ENCODE measurements around the gene XPO6.
A peak's percentile ranks its signal among the peaks of the same experiment; 100 is the strongest.

Gene XPO6

GRCh38 chr16:28181515-28181914 lies 30.2 kb downstream of the XPO6 start (continued):
- TF ChIP-seq ZNF362 (tag by site-specific recombination; IDR thresholded peaks at IDR 0.05) (no peak), ZBTB1 (tag by site-specific recombination; IDR thresholded peaks at IDR 0.05) (no peak), ZNF704 (tag by site-specific recombination; IDR thresholded peaks at IDR 0.05) (no peak), ZNF248 (tag by site-specific recombination; IDR thresholded peaks at IDR 0.05) (no peak), OSR2 (tag by site-specific recombination; IDR thresholded peaks at IDR 0.05) (peak; percentile 89), ZBTB26 (tag by site-specific recombination; optimal IDR thresholded peaks at IDR 0.05) (no peak), ZNF274 (IDR thresholded peaks at IDR 0.05; ENCODE audit: low read length) (no peak), ZNF274 (tag by site-specific recombination; IDR thresholded peaks at IDR 0.05; ENCODE audit: borderline replicate concordance) (no peak), PATZ1 (tag by site-specific recombination; IDR thresholded peaks at IDR 0.05) (peak; percentile 27; the same call in 1 of the 2 replicates)

GRCh38 chr16:28180655-28181460 lies 30.9 kb downstream of the XPO6 start:
- Histone ChIP-seq H3K4me1 (ENCODE audit: control insufficient read depth, insufficient read depth, low read length) (peaks cover 23% of the 10 kb centered on the region), H3K27ac (ENCODE audit: extremely low read depth, low read depth, low read length) (no peak overlapping the region), H3K9me3 (ENCODE audit: control insufficient read depth, insufficient read depth, low read depth, low read length) (no peaks in the 10 kb centered on the region), H3K36me3 (ENCODE audit: control insufficient read depth in 2 of 2, insufficient read depth in 1 of 2, low read length in 2 of 2) (peaks cover 13 to 23% of the 10 kb centered on the region in 2 experiments), H3K4me3 (ENCODE audit: low read depth, low read length) (no peak overlapping the region)
- no peak for TF ChIP-seq ATF2 (tag by site-specific recombination; IDR thresholded peaks at IDR 0.05; ENCODE audit: low read depth)
- TF ChIP-seq ZNF26 (tag by site-specific recombination; IDR thresholded peaks at IDR 0.05): no peak
- no peak for TF ChIP-seq ZNF311 (tag by site-specific recombination; IDR thresholded peaks at IDR 0.05; ENCODE audit: borderline replicate concordance)
- no peak for TF ChIP-seq ZNF776 (tag by site-specific recombination; IDR thresholded peaks at IDR 0.05; ENCODE audit: borderline replicate concordance)
- no peak for TF ChIP-seq ZNF639 (tag by site-specific recombination; IDR thresholded peaks at IDR 0.05)
- TF ChIP-seq ZNF416 (tag by site-specific recombination; IDR thresholded peaks at IDR 0.05): no peak
- no peak for TF ChIP-seq ZNF140 (tag by site-specific recombination; IDR thresholded peaks at IDR 0.05)
- TF ChIP-seq ZBTB21 (tag by site-specific recombination; IDR thresholded peaks at IDR 0.05): no peak
- TF ChIP-seq TSHZ1 (tag by site-specific recombination; IDR thresholded peaks at IDR 0.05; ENCODE audit: borderline replicate concordance): no peak
- TF ChIP-seq BCL11A (tag by site-specific recombination; IDR thresholded peaks at IDR 0.05; ENCODE audit: low read depth): no peak
- no peak for TF ChIP-seq ZNF404 (tag by site-specific recombination; IDR thresholded peaks at IDR 0.05)
- TF ChIP-seq ZNF132 (tag by site-specific recombination; IDR thresholded peaks at IDR 0.05; ENCODE audit: borderline replicate concordance): no peak
- ChIA-PET CTCF (interaction anchor here (1.1 kb wide), 1 partner anchor 37 kb away, joined by 4 read pairs; no protein-coding TSS in a partner anchor), POLR2A (interaction anchor here (1.4 kb wide), 1 partner anchor 30 kb away, joined by 5 read pairs; the partner anchor contains the start of gene XPO6)

All from HEK293 (cell line).